K562 (cell line): ENCODE measurements around the gene SYTL5. TPM values are rescaled to one million over a fixed set of nuclear protein-coding genes. Genes with fewer than 3 reads are reported as not detected.

Experiments
- ATAC-seq: fragments of 200-7000 bp; cut with Tn5 transposase; 3 replicates; pipeline ENCODE4 v1.9.1; 2020; ENCODE audit warnings: moderate library complexity
- BruUV-seq: library from RNA; stranded (reverse); fragments of 400-500 nt; replicated peaks from 2 replicates; lab custom pipeline; 2021; lab: Mats Ljungman, UMichigan
- CTCF ChIA-PET: fragments of 300-600 bp; formaldehyde crosslinking; extraction: SDS; loops from one replicate; lab custom pipeline; 2021; ENCODE audit warnings: low intra/inter-chr PET ratio; lab: Yijun Ruan, JAX
- POLR2A ChIA-PET: fragments of 300-600, 350-650 bp; sonication (Branson Sonifier 250); formaldehyde crosslinking; extraction: SDS; loops from one replicate; lab custom pipeline; 2021; ENCODE audit warnings: antibody characterized with exemption, inconsistent platforms; lab: Yijun Ruan, JAX
- DNase-seq, 4 experiments: peaks; one replicate each; pipeline versions ENCODE4 v3.0.0 to v3.0.0-alpha.2; 2011 to 2018; ENCODE audit warnings: low spot score in 3 of 4, mixed read lengths in 3 of 4; ENCODE audit errors: extremely low read depth in 1 of 4
- FAIRE-seq: peaks from 2 replicates; lab custom pipeline; 2011; peaks lifted over from hg19 to GRCh38; lab: Jason Lieb, UNC
- H2AFZ ChIP-seq: 2 replicates; pipeline ENCODE4 v1.6.0; 2011; ENCODE audit warnings: low read depth, low read length, control low read depth, inconsistent platforms
- H3K27ac ChIP-seq: fragments of 200-600 bp; 3 replicates; pipeline ENCODE4 v1.8.0; 2011; ENCODE audit warnings: low read depth, mild to moderate bottlenecking, control low read depth, inconsistent platforms, low read length, moderate library complexity, mixed read lengths; ENCODE audit errors: extremely low read depth
- H3K27me3 ChIP-seq, 2 experiments: fragments of 300-600 bp in 1 of 2; 2 replicates in 1 of 2; 3 replicates in 1 of 2; pipeline versions ENCODE4 v1.6.0 to v1.8.0; 2011; ENCODE audit warnings: inconsistent platforms in 2 of 2, low read length in 2 of 2, mild to moderate bottlenecking in 1 of 2, mixed read lengths in 1 of 2, moderate library complexity in 1 of 2; ENCODE audit not compliant: control insufficient read depth in 2 of 2, insufficient read depth in 2 of 2
- H3K36me3 ChIP-seq: fragments of 300-600 bp; 3 replicates; pipeline ENCODE4 v1.8.0; 2011; ENCODE audit warnings: mild to moderate bottlenecking, low read length, inconsistent platforms; ENCODE audit not compliant: control insufficient read depth, insufficient read depth
- H3K4me1 ChIP-seq, 2 experiments: fragments of 200-600 bp in 1 of 2; replicated peaks in 1 of 2; 2 replicates in 1 of 2; 3 replicates in 1 of 2; pipeline versions ENCODE4 v1.5.1 to v1.8.0; 2011; ENCODE audit warnings: inconsistent platforms in 2 of 2, low read length in 2 of 2, mild to moderate bottlenecking in 1 of 2, mixed read lengths in 1 of 2, moderate library complexity in 1 of 2; ENCODE audit not compliant: control insufficient read depth in 2 of 2, insufficient read depth in 2 of 2
- H3K4me2 ChIP-seq: 2 replicates; pipeline ENCODE4 v1.6.1; 2011; ENCODE audit warnings: low read length, control low read depth, inconsistent platforms, mixed read lengths; ENCODE audit not compliant: insufficient read depth
- H3K4me3 ChIP-seq: fragments of 200-600 bp; sonication (generic), shearing (Covaris generic); 2 replicates; pipeline ENCODE4 v1.5.1; 2016; ENCODE audit warnings: control low read depth, inconsistent platforms
- H3K79me2 ChIP-seq: fragments of 200-600 bp; 3 replicates; pipeline ENCODE4 v1.8.0; 2011; ENCODE audit warnings: low read length, inconsistent platforms; ENCODE audit not compliant: control insufficient read depth, insufficient read depth
- H3K9ac ChIP-seq, 2 experiments: 2 replicates each; pipeline versions ENCODE4 v1.6.0 to v1.6.1; 2011; ENCODE audit warnings: low read depth in 2 of 2, low read length in 2 of 2, control low read depth in 1 of 2, inconsistent platforms in 1 of 2, mild to moderate bottlenecking in 1 of 2, mixed read lengths in 1 of 2; ENCODE audit not compliant: insufficient read depth in 1 of 2
- H3K9me1 ChIP-seq: one replicate; pipeline ENCODE4 v1.6.0; 2011; ENCODE audit warnings: inconsistent platforms, mild to moderate bottlenecking, low read length, moderate library complexity; ENCODE audit not compliant: control insufficient read depth, insufficient read depth
- H3K9me3 ChIP-seq: replicated peaks from 2 replicates; pipeline ENCODE4 v1.5.1; 2011; ENCODE audit warnings: low read depth, low read length, inconsistent platforms; ENCODE audit not compliant: control insufficient read depth, insufficient read depth
- H4K20me1 ChIP-seq: replicated peaks from 2 replicates; pipeline ENCODE4 v1.6.1; 2011; ENCODE audit warnings: low read length, inconsistent platforms, mixed read lengths; ENCODE audit not compliant: control insufficient read depth, insufficient read depth
- FOXK1 ChIP-seq: sonication (generic); formaldehyde crosslinking; IDR thresholded peaks from 2 replicates; pipeline ENCODE4 v1.8.0; 2022; ENCODE audit warnings: missing genetic modification reagents, mild to moderate bottlenecking, borderline replicate concordance
- MYBL2 ChIP-seq, 2 experiments: fragments of 450-650 bp in 1 of 2; sonication (generic) in 1 of 2; formaldehyde crosslinking in 1 of 2; IDR thresholded peaks; 2 replicates each; pipeline versions ENCODE4 v1.6.1 to v1.8.1; 2017 to 2022; ENCODE audit warnings: borderline replicate concordance in 1 of 2, inconsistent platforms in 1 of 2, low read depth in 1 of 2, mild to moderate bottlenecking in 1 of 2, missing genetic modification reagents in 1 of 2, moderate library complexity in 1 of 2
- PKNOX1 ChIP-seq: fragments of 450-650 bp; IDR thresholded peaks from 2 replicates; pipeline ENCODE4 v1.6.1; 2016
- POLR2A ChIP-seq: fragments of 450-650 bp; conservative IDR thresholded peaks from 2 replicates; pipeline ENCODE4 v1.6.1; 2016
- ZNF444 ChIP-seq: fragments of 250-450 bp; sonication (Bioruptor Pico); IDR thresholded peaks from 2 replicates; pipeline ENCODE4 v1.4.0; 2020; ENCODE audit warnings: mild to moderate bottlenecking, moderate library complexity
- in situ Hi-C: fragments of 300-500 bp; cut with MboI; formaldehyde crosslinking; loops from 4 replicates; pipeline ENCODE4 v1.15.0; 2018; ENCODE audit warnings: inconsistent platforms, mixed read lengths
- intact Hi-C: fragments of 100-400 bp; cut with micrococcal nuclease; formaldehyde crosslinking; loops from 2 replicates; pipeline ENCODE4 v1.14.2; 2022
- polyA plus RNA-seq, 8 experiments: library from polyadenylated mRNA; depleted of rRNA in 4 of 8; stranded (reverse) in 5 of 8; unstranded in 3 of 8; fragments of >200 nt; fragmentation: Nextera tagmentation in 2 of 8; fragmentation: Illumina TruSeq in 1 of 8; extraction: Ambion mirVana in 2 of 8; extraction: Trizol in 1 of 8; gene quantifications; 2 replicates each; pipeline versions ENCODE4 v1.2.1 to v1.2.3, GENCODE V29; 2011 to 2014; ENCODE audit warnings: inconsistent platforms in 1 of 8, missing spikeins in 1 of 8
- total RNA-seq, 7 experiments: library from RNA; depleted of rRNA in 6 of 7; stranded (reverse); fragments of >200 nt in 6 of 7; fragmentation: Illumina TruSeq in 2 of 7; extraction: Trizol in 2 of 7; gene quantifications; 2 replicates each; pipeline versions ENCODE4 v1.2.1 to v1.2.3, GENCODE V29; 2011 to 2021; ENCODE audit warnings: low replicate concordance in 1 of 7

SYTL5 gene
- total and polyA plus RNA-seq, 9 of the 15 experiments (the other 6 are each of a cell fraction or from before 2014, with no cell fraction given) = 0.01 to 0.25 (median 0.09) TPM

- Histone ChIP-seq H3K9me3 (no peaks in the 10 kb centered on the region), H3K36me3 (no peaks in the 10 kb centered on the region), H3K4me1 (no peaks in the 10 kb centered on the region), H4K20me1 (no peaks in the 10 kb centered on the region), H2AFZ (no peak overlapping the region), H3K27ac (no peak overlapping the region), H3K4me2 (no peak overlapping the region), H3K27me3 (no peaks in the 10 kb centered on the region), H3K9me1 (no peaks in the 10 kb centered on the region), H3K79me2 (no peaks in the 10 kb centered on the region), H3K4me3 (no peak overlapping the region), H3K9ac (no peak overlapping the region)
- TF ChIP-seq FOXK1 (no peak), ZNF444 (CRISPR knock-in tag) (no peak), PKNOX1 (no peak), POLR2A (no peak), MYBL2 (IDR thresholded peaks at IDR 0.05; ENCODE audit: low read depth) (no peak), MYBL2 (CRISPR knock-in tag; IDR thresholded peaks at IDR 0.05; ENCODE audit: borderline replicate concordance) (no peak)
- intact Hi-C loops = no loop called here
- POLR2A ChIA-PET = no interaction called here
- BruUV-seq = no TSS peak
- ATAC-seq (no peak), FAIRE-seq (no peak), DNase-seq (no peak)
- CTCF ChIA-PET = no interaction called here
- in situ Hi-C loops = no loop called here
These were observed 3.3 kb downstream of the SYTL5 start for GRCh38 chrX:38009641-38010040.
